GM23338 (cell line): ENCODE measurements around the gene MON2. TPM values are rescaled to one million over a fixed set of nuclear protein-coding genes. Genes with fewer than 3 reads are reported as not detected.

Source experiments
- ATAC-seq: fragments of 200-7000 bp; cut with Tn5 transposase; 3 replicates; pipeline ENCODE4 v1.9.1; 2020
- DNase-seq: peaks from one replicate; pipeline ENCODE4 v3.0.0-alpha.2; 2015; ENCODE audit warnings: low spot score
- H2AFZ ChIP-seq: fragments of 200-600 bp; sonication (generic); 2 replicates; pipeline ENCODE4 v1.8.0; 2016; ENCODE audit warnings: antibody characterized with exemption, mild to moderate bottlenecking, moderate library complexity
- H3F3A ChIP-seq: fragments of 200-600 bp; sonication (generic); replicated peaks from 2 replicates; pipeline ENCODE4 v1.8.0; 2017; ENCODE audit warnings: antibody characterized with exemption, mixed run types, low read depth
- H3K27ac ChIP-seq: fragments of 200-600 bp; sonication (generic); 2 replicates; pipeline ENCODE4 v1.6.1; 2016; ENCODE audit warnings: low read depth
- H3K27me3 ChIP-seq: fragments of 200-600 bp; sonication (generic); 2 replicates; pipeline ENCODE4 v1.8.0; 2016; ENCODE audit warnings: mild to moderate bottlenecking, mixed run types, moderate library complexity; ENCODE audit not compliant: insufficient read depth
- H3K36me3 ChIP-seq: fragments of 200-600 bp; sonication (generic); 2 replicates; pipeline ENCODE4 v1.8.0; 2016; ENCODE audit warnings: mild to moderate bottlenecking; ENCODE audit not compliant: insufficient read depth
- H3K4me1 ChIP-seq: fragments of 200-600 bp; sonication (generic); 2 replicates; pipeline ENCODE4 v1.8.0; 2016; ENCODE audit warnings: mild to moderate bottlenecking, moderate library complexity; ENCODE audit not compliant: insufficient read depth
- H3K4me2 ChIP-seq: fragments of 200-600 bp; sonication (generic); 2 replicates; pipeline ENCODE4 v1.7.1; 2017; ENCODE audit warnings: mixed run types
- H3K4me3 ChIP-seq: fragments of 200-600 bp; sonication (generic); 2 replicates; pipeline ENCODE4 v1.6.1; 2016; ENCODE audit warnings: mixed run types
- H3K79me2 ChIP-seq: fragments of 200-600 bp; sonication (generic); replicated peaks from 2 replicates; pipeline ENCODE4 v1.8.0; 2017; ENCODE audit warnings: mild to moderate bottlenecking; ENCODE audit not compliant: insufficient read depth
- H3K9me2 ChIP-seq: fragments of 200-600 bp; sonication (generic); 2 replicates; pipeline ENCODE4 v1.8.0; 2017; ENCODE audit not compliant: insufficient read depth
- H4K20me1 ChIP-seq: fragments of 200-600 bp; sonication (generic); replicated peaks from 2 replicates; pipeline ENCODE4 v1.8.0; 2017; ENCODE audit warnings: mild to moderate bottlenecking; ENCODE audit not compliant: insufficient read depth
- H3K27ac Mint-ChIP-seq: 2 replicates; pipeline ENCODE4 v1.8.0; 2020; ENCODE audit warnings: inconsistent platforms, mild to moderate bottlenecking, moderate library complexity, mixed read lengths
- H3K27me3 Mint-ChIP-seq: 3 replicates; pipeline ENCODE4 v1.8.0; 2022; ENCODE audit warnings: low read depth, mild to moderate bottlenecking, moderate library complexity, mixed read lengths, inconsistent platforms; ENCODE audit not compliant: insufficient read depth, poor library complexity
- H3K36me3 Mint-ChIP-seq: 3 replicates; pipeline ENCODE4 v1.8.0; 2021; ENCODE audit warnings: low read depth, mild to moderate bottlenecking, inconsistent platforms, moderate library complexity, mixed read lengths
- H3K4me1 Mint-ChIP-seq: 3 replicates; pipeline ENCODE4 v1.8.0; 2020; ENCODE audit warnings: mild to moderate bottlenecking, inconsistent platforms, mixed read lengths
- H3K4me3 Mint-ChIP-seq: 3 replicates; pipeline ENCODE4 v1.8.0; 2021; ENCODE audit warnings: moderate library complexity, mild to moderate bottlenecking, inconsistent platforms, mixed read lengths
- H3K9me3 Mint-ChIP-seq: 3 replicates; pipeline ENCODE4 v1.8.0; 2020; ENCODE audit warnings: moderate library complexity, mild to moderate bottlenecking, inconsistent platforms, mixed read lengths
- CREB1 ChIP-seq: fragments of 250-450 bp; sonication (Bioruptor Pico); IDR thresholded peaks from 2 replicates; pipeline ENCODE4 v1.5.0; 2020; ENCODE audit warnings: low read depth, mild to moderate bottlenecking, moderate library complexity
- CTCF ChIP-seq, 2 experiments: fragments of 200-600 bp in 1 of 2; sonication (generic) in 1 of 2; conservative IDR thresholded peaks; 2 replicates each; pipeline versions ENCODE4 v1.5.1 to v1.6.1; 2016 to 2017; ENCODE audit warnings: antibody characterized with exemption in 2 of 2, low read depth in 2 of 2, mild to moderate bottlenecking in 2 of 2, moderate library complexity in 1 of 2
- EZH2 ChIP-seq: fragments of 200-600 bp; sonication (generic); IDR thresholded peaks from one replicate; pipeline ENCODE4 v1.8.0; 2017; ENCODE audit warnings: antibody characterized with exemption, mild to moderate bottlenecking, low read depth; ENCODE audit not compliant: unreplicated experiment
- EZH2phosphoT487 ChIP-seq: fragments of 200-600 bp; sonication (generic); IDR thresholded peaks from one replicate; pipeline ENCODE4 v1.8.1; 2018; ENCODE audit warnings: antibody characterized with exemption; ENCODE audit not compliant: unreplicated experiment
- JUNB ChIP-seq: IDR thresholded peaks from one replicate; pipeline ENCODE4 v1.6.1; 2016; ENCODE audit warnings: antibody characterized with exemption; ENCODE audit not compliant: unreplicated experiment
- NANOG ChIP-seq: IDR thresholded peaks from 2 replicates; pipeline ENCODE4 v1.6.1; 2016; ENCODE audit warnings: antibody characterized with exemption, borderline replicate concordance
- POLR2AphosphoS5 ChIP-seq: IDR thresholded peaks from 2 replicates; pipeline ENCODE4 v1.6.1; 2016; ENCODE audit warnings: antibody characterized with exemption, low read depth
- STAT1 ChIP-seq: IDR thresholded peaks from one replicate; pipeline ENCODE4 v1.6.1; 2016; ENCODE audit warnings: antibody characterized with exemption; ENCODE audit not compliant: unreplicated experiment
- ZNF114 ChIP-seq: fragments of 250-450 bp; sonication (Bioruptor Pico); IDR thresholded peaks from 2 replicates; pipeline ENCODE4 v1.5.0; 2020; ENCODE audit warnings: mild to moderate bottlenecking, moderate library complexity
- ZNF331 ChIP-seq: fragments of 250-450 bp; sonication (Bioruptor Pico); IDR thresholded peaks from 2 replicates; pipeline ENCODE4 v1.5.0; 2020; ENCODE audit warnings: low read depth, mild to moderate bottlenecking, moderate library complexity
- polyA plus RNA-seq: library from polyadenylated mRNA; unstranded; fragments of >200 nt; fragmentation: Nextera tagmentation; extraction: Ambion mirVana; gene quantifications from 2 replicates; pipeline ENCODE4 v1.2.1, GENCODE V29; 2016
- total RNA-seq: library from RNA; depleted of rRNA; stranded (reverse); fragments of >200 nt; shearing (Covaris generic); gene quantifications from 2 replicates; pipeline ENCODE4 v1.2.3, GENCODE V29; 2014
- TF ChIP-seq, protein P1 (sequence below): IDR thresholded peaks from one replicate; pipeline ENCODE4 v1.6.1; 2018; ENCODE audit warnings: antibody characterized with exemption; ENCODE audit not compliant: unreplicated experiment
- TF ChIP-seq, protein P2 (sequence below): IDR thresholded peaks from 2 replicates; pipeline ENCODE4 v1.6.1; 2016; ENCODE audit warnings: antibody characterized with exemption

The MON2 gene
- total and polyA plus RNA-seq, 2 experiments from 2014 or later = 11.0 to 27.3 TPM

DNA sequence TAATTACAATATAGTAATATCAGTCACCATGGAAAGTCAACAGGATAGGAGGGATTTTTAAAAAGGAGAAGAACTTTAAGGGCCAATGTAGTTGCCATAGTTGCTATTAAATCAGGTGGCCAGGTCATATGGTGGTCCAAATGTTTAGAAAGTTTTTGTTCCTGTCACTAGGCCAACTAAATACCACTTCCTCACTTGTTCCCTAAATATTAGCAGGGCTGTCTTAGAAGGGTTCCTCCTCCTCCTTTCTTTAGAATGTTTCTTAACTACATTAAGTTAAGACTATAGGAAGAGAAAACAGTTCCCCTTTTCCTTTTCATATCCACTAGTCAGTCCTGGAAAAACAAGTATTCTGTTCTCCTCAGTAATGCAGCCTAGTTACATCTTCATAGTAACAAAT, 50.3 kb downstream of the MON2 start (continued):
- TF ChIP-seq JUNB = no peak

DNA sequence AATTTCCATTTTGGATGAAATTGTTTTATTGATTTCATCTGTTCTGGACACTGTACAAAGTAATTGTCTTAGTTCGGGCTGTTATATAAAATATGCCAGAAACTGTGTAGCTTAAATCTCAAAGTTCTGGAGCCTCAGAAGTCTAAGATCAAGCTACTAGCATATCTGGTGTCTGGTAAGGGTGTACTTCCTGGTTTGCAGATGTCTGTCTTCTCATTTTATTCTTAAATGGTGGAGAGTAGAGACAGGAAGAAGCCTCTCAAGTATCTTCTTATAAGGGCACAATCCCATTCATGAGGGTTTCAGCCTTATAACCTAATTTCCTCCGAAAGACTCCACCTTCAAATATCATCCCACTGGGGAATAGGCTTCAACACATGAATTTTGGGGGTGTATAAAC, 51.3 kb downstream of the MON2 start:
- Histone ChIP-seq H3K36me3 (no peaks in the 10 kb centered on the region; the same call in 1 of the 2 replicates), H3K4me1 (no peaks in the 10 kb centered on the region), H3K79me2 (no peaks in the 10 kb centered on the region), H3K27ac (0 out of 2 replicates have a peak overlapping the region, but pooled peaks have one; percentile 18), H3F3A (no peaks in the 10 kb centered on the region), H3K9me2 (no peaks in the 10 kb centered on the region), H2AFZ (no peak overlapping the region), H3K4me2 (no peak overlapping the region), H4K20me1 (no peaks in the 10 kb centered on the region), H3K4me3 (no peak overlapping the region), H3K27me3 (no peaks in the 10 kb centered on the region)
- Mint-ChIP-seq H3K9me3 (peaks cover 17% of the 10 kb centered on the region), H3K36me3 (peaks cover 22% of the 10 kb centered on the region), H3K4me3 (no peak overlapping the region), H3K27ac (no peak overlapping the region), H3K27me3 (peaks cover 5% of the 10 kb centered on the region), H3K4me1 (peaks cover 5% of the 10 kb centered on the region; the same call in 1 of the 3 replicates)
- no peak for TF ChIP-seq ZNF114 (CRISPR knock-in tag)
- TF ChIP-seq EZH2 = no peak
- TF ChIP-seq CTCF (conservative IDR thresholded peaks at IDR 0.05; ENCODE audit: low read depth in 2 of 2) = no peak
- ATAC-seq = no peak
- no peak for DNase-seq

GRCh38 chr12:62519043-62519442, 52.4 kb downstream of the MON2 start:
- no peak overlapping the region for H2AFZ ChIP-seq
- no peak overlapping the region for H3K4me3 Mint-ChIP-seq
- H4K20me1 ChIP-seq = no peaks in the 10 kb centered on the region
- H3K9me2 ChIP-seq = no peaks in the 10 kb centered on the region
- ATAC-seq = peak; percentile 62
- H3F3A ChIP-seq = no peaks in the 10 kb centered on the region
- peaks cover 7% of the 10 kb centered on the region for H3K9me3 Mint-ChIP-seq
- H3K27me3 ChIP-seq = no peaks in the 10 kb centered on the region
- peaks cover 5% of the 10 kb centered on the region for H3K27me3 Mint-ChIP-seq
- DNase-seq = no peak
- no peak overlapping the region for H3K4me3 ChIP-seq
- H3K36me3 Mint-ChIP-seq = peaks cover 12% of the 10 kb centered on the region
- no peaks in the 10 kb centered on the region for H3K4me1 ChIP-seq
- no peak overlapping the region for H3K27ac Mint-ChIP-seq
- H3K4me1 Mint-ChIP-seq = peaks cover 5% of the 10 kb centered on the region; the same call in 1 of the 3 replicates
- no peak overlapping the region for H3K4me2 ChIP-seq
- H3K79me2 ChIP-seq = no peaks in the 10 kb centered on the region
- H3K27ac ChIP-seq = 0 out of 2 replicates have a peak overlapping the region, but pooled peaks have one; percentile 67
- H3K36me3 ChIP-seq = no peaks in the 10 kb centered on the region; the same call in 1 of the 2 replicates
- TF ChIP-seq ZNF331 (CRISPR knock-in tag) (no peak), CREB1 (CRISPR knock-in tag) (no peak), CTCF (conservative IDR thresholded peaks at IDR 0.05; ENCODE audit: low read depth in 2 of 2) (no peak), EZH2phosphoT487 (no peak), EZH2 (no peak), NANOG (no peak), STAT1 (no peak), ZNF114 (CRISPR knock-in tag) (no peak), POLR2AphosphoS5 (no peak)
- TF ChIP-seq, protein P1, sequence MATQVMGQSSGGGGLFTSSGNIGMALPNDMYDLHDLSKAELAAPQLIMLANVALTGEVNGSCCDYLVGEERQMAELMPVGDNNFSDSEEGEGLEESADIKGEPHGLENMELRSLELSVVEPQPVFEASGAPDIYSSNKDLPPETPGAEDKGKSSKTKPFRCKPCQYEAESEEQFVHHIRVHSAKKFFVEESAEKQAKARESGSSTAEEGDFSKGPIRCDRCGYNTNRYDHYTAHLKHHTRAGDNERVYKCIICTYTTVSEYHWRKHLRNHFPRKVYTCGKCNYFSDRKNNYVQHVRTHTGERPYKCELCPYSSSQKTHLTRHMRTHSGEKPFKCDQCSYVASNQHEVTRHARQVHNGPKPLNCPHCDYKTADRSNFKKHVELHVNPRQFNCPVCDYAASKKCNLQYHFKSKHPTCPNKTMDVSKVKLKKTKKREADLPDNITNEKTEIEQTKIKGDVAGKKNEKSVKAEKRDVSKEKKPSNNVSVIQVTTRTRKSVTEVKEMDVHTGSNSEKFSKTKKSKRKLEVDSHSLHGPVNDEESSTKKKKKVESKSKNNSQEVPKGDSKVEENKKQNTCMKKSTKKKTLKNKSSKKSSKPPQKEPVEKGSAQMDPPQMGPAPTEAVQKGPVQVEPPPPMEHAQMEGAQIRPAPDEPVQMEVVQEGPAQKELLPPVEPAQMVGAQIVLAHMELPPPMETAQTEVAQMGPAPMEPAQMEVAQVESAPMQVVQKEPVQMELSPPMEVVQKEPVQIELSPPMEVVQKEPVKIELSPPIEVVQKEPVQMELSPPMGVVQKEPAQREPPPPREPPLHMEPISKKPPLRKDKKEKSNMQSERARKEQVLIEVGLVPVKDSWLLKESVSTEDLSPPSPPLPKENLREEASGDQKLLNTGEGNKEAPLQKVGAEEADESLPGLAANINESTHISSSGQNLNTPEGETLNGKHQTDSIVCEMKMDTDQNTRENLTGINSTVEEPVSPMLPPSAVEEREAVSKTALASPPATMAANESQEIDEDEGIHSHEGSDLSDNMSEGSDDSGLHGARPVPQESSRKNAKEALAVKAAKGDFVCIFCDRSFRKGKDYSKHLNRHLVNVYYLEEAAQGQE = no peak
- TF ChIP-seq, protein P2, sequence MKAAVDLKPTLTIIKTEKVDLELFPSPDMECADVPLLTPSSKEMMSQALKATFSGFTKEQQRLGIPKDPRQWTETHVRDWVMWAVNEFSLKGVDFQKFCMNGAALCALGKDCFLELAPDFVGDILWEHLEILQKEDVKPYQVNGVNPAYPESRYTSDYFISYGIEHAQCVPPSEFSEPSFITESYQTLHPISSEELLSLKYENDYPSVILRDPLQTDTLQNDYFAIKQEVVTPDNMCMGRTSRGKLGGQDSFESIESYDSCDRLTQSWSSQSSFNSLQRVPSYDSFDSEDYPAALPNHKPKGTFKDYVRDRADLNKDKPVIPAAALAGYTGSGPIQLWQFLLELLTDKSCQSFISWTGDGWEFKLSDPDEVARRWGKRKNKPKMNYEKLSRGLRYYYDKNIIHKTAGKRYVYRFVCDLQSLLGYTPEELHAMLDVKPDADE = no peak
